BE2C (cell line): ENCODE data around the gene ABR.
"Not testable (repeated sequence)": the region's sequence is repeated elsewhere in the genome, so short reads cannot be mapped to it uniquely, and the experiment has no call there.

Source experiments
- DNase-seq: peaks from one replicate; pipeline ENCODE4 v3.0.0-alpha.2; 2020
- H3K27me3 ChIP-seq: fragments of 250-450 bp; sonication (Bioruptor Pico); 2 replicates; pipeline ENCODE4 v1.5.1; 2020; ENCODE audit warnings: mild to moderate bottlenecking
- H3K36me3 ChIP-seq: fragments of 250-450 bp; sonication (Bioruptor Pico); 2 replicates; pipeline ENCODE4 v1.5.1; 2020; ENCODE audit warnings: mild to moderate bottlenecking
- H3K4me1 ChIP-seq: fragments of 250-450 bp; sonication (Bioruptor Pico); 2 replicates; pipeline ENCODE4 v1.5.1; 2020
- H3K4me3 ChIP-seq: 2 replicates; pipeline ENCODE4 v1.5.1; 2011; ENCODE audit warnings: low read depth, low read length
- H3K9me3 ChIP-seq: fragments of 250-450 bp; sonication (Bioruptor Pico); 2 replicates; pipeline ENCODE4 v1.5.1; 2020
- TF ChIP-seq, protein P1 (sequence below): IDR thresholded peaks from 2 replicates; pipeline ENCODE4 v1.5.1; 2012; ENCODE audit warnings: mild to moderate bottlenecking, low read depth, low read length

The ABR gene

DNA sequence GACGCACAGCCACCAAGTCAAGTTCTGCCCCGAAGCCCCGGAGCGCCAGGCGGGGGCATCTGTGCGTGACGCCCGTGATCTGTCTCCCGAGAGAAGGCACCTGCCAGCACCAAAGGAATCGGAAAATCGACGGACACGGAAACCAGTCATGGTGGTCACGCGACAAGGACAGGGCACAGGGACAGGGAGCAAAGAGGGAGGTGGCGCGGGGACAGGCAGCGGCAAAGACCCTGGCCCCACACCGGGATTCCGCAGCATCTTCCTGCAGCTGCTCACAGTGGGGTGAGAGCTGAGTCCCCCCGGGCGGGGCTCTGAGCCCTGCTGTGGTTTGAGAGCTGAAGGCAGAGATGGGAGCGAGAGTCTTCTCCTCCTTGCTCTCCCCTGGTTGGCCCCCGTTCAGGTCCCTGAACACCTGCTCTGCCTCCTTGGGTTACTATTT, 56.4 kb downstream of the ABR start:
- Histone ChIP-seq H3K4me1 (0 out of 2 replicates have a peak, but pooled peaks cover 3% of the 10 kb centered on the region), H3K9me3 (no peaks in the 10 kb centered on the region), H3K36me3 (no peaks in the 10 kb centered on the region), H3K27me3 (no peaks in the 10 kb centered on the region), H3K4me3 (no peak overlapping the region)
- DNase-seq = no peak
- TF ChIP-seq, protein P1, sequence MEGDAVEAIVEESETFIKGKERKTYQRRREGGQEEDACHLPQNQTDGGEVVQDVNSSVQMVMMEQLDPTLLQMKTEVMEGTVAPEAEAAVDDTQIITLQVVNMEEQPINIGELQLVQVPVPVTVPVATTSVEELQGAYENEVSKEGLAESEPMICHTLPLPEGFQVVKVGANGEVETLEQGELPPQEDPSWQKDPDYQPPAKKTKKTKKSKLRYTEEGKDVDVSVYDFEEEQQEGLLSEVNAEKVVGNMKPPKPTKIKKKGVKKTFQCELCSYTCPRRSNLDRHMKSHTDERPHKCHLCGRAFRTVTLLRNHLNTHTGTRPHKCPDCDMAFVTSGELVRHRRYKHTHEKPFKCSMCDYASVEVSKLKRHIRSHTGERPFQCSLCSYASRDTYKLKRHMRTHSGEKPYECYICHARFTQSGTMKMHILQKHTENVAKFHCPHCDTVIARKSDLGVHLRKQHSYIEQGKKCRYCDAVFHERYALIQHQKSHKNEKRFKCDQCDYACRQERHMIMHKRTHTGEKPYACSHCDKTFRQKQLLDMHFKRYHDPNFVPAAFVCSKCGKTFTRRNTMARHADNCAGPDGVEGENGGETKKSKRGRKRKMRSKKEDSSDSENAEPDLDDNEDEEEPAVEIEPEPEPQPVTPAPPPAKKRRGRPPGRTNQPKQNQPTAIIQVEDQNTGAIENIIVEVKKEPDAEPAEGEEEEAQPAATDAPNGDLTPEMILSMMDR = no peak

DNA sequence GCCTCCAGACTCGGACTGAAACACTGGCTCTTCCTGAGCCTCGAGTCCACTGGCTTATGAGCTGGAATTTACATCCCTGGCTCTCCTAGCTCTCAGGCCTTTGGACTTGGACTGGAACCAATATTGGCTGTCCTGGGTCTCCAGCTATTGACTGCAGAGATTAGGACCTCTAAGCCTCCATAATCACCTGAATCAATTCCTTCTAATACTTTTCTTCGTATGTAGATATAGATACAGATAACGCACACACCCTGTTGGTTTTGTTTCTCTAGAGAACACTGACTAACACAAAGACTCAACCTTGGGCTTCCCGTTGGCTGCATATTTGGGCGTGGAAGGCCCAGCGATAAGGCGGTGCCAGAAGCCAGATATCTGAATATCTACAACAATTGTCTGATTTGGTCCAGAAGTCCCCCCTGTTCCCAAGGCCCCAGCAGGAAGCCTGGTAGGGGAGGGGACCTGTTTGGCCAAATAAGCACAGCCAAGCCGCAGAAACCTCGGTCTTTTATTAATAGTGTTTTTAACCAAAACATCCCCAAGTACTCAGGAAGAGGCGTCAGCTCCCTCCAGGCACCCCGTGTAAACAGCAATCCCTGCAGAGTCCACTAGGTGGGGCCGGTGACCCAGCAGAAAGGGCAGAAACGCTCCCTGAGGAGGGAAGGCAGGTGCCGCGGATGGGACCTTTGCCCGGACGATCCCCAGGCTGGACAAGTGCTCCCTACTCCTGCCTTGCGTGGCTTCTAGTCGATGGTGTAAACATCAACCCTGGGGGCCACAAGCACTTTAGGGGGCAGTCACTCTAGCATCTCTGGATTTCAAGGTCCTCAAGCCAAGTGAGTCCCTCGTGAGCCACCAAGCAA, 57.0 kb downstream of the ABR start:
- 0 out of 2 replicates have a peak, but pooled peaks cover 3% of the 10 kb centered on the region for H3K4me1 ChIP-seq
- H3K36me3 ChIP-seq = no peaks in the 10 kb centered on the region
- TF ChIP-seq, protein P1 = peak; percentile 78
- DNase-seq = peak; percentile 71
- H3K9me3 ChIP-seq = no peaks in the 10 kb centered on the region
- no peaks in the 10 kb centered on the region for H3K27me3 ChIP-seq
- H3K4me3 ChIP-seq = no peak overlapping the region

DNA sequence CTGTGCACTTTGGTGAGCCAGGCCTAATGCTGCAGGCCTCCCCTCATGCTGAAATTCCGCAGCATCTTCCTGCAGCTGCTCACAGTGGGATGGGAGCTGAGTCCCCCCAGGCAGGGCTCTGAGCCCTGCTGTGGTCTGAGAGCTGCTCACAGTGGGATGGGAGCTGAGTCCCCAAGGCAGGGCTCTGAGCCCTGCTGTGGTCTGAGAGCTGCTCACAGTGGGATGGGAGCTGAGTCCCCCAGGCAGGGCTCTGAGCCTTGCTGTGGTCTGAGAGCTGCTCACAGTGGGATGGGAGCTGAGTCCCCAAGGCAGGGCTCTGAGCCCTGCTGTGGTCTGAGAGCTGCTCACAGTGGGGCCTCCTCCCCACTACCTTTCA, 58.4 kb downstream of the ABR start:
- H3K4me3 ChIP-seq, H3K4me1 ChIP-seq, H3K27me3 ChIP-seq, DNase-seq, H3K36me3 ChIP-seq, H3K9me3 ChIP-seq: not testable (repeated sequence)

DNA sequence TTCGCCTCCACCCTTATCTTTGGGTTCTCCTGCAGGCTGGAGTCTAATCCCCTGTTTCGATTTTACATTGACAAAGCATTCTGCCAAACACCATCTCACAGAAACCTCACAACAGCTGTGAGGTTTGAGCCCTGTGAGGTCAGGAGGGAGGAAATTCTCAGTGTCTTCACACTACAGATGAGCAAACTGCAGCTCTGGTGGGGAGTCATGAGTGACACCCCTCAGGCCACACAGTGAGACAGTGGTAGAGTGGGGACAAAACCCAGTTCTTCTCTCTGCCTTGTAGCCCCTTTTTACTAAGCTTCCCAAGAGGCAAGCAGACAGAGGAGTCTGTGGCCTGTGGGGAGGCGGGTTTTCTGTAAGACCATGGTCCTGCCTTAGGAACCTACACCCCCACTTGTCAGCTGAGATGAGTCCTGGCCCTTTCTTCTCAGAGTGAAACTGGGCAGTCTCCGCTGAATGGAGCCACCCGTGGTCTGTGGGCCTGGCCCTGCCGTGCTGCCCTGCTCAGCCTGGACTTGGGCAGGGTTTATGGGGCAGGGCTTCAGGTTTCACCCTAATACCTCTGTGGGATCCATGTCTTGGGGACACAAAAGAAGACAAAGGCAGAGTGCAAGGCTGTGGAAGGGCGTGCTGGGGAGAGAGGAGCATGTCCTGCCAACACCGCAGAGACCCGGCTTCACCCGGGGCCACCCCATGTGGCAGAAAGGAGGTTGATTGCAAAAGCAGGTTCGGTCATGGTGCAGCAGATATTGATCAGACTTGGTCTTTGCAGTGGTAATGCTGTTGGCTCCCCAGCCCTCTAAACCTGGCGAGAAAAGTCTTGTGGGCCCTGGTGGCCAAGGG, 59.0 kb downstream of the ABR start:
- no peak for DNase-seq
- H3K4me1 ChIP-seq = 0 out of 2 replicates have a peak, but pooled peaks cover 3% of the 10 kb centered on the region
- no peaks in the 10 kb centered on the region for H3K36me3 ChIP-seq
- no peaks in the 10 kb centered on the region for H3K27me3 ChIP-seq
- H3K4me3 ChIP-seq = no peak overlapping the region
- no peaks in the 10 kb centered on the region for H3K9me3 ChIP-seq
- TF ChIP-seq, protein P1 = no peak

DNA sequence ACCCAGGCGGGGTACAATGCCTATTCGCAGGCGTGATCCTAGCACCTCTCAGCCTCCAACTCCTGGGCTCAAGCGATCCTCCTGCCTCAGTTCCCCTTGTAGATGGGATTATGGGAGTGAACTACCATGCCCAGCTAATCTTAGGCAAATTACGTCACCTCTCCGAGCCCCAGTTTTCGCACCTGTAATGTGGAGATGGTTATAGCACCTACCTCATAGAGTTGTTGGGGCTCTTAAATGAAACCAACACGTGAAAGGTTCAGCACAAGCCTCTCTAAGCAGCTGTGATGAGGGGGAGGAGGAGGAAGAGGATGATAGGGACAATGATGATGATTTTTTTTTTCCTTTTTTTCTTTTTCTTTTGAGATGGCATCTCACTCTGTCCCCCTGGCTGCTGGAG, 59.9 kb downstream of the ABR start:
- Histone ChIP-seq H3K4me3 (no peak overlapping the region), H3K27me3 (no peaks in the 10 kb centered on the region), H3K36me3 (no peaks in the 10 kb centered on the region), H3K4me1 (0 out of 2 replicates have a peak, but pooled peaks cover 3% of the 10 kb centered on the region), H3K9me3 (no peaks in the 10 kb centered on the region)
- DNase-seq = no peak
- TF ChIP-seq, protein P1 = no peak

DNA sequence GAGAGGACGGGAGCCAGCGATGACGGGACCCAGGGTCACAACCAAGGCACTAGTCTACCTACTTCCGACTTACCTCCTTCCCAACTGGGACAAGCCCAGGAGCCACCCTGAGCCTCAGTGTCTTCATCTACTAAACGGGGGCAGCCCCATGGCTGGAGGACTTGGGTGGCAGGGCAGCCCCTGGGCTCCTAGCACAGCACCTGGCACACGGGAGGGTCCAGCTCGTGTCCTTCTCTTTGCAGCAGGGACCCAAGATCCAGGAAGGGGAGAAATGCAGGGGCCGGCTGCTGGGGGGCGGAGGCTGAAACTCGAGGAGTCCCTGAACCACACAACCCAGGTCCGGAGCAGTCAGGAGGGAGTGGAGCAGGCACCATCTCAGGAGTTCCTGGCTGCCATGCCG, 63.2 kb downstream of the ABR start:
- no peaks in the 10 kb centered on the region for H3K36me3 ChIP-seq
- H3K27me3 ChIP-seq = no peaks in the 10 kb centered on the region
- DNase-seq = no peak
- H3K4me3 ChIP-seq = no peak overlapping the region
- peaks cover 3% of the 10 kb centered on the region; the same call in 1 of the 2 replicates for H3K4me1 ChIP-seq
- TF ChIP-seq, protein P1 = no peak
- H3K9me3 ChIP-seq = no peaks in the 10 kb centered on the region
